NCI-H526 treated with DMSO at 0.1 percent for 48 hours (cell line): Measurements from ENCODE around the gene NKAIN1.

Experiments
- DNase-seq: peaks from one replicate; lab custom pipeline; 2025; lab: John Stamatoyannopoulos, UW

NKAIN1 gene

GRCh38 chr1:31232689-31233088 is 7.0 kb downstream of the NKAIN1 start:
- DNase-seq = no peak

DNA sequence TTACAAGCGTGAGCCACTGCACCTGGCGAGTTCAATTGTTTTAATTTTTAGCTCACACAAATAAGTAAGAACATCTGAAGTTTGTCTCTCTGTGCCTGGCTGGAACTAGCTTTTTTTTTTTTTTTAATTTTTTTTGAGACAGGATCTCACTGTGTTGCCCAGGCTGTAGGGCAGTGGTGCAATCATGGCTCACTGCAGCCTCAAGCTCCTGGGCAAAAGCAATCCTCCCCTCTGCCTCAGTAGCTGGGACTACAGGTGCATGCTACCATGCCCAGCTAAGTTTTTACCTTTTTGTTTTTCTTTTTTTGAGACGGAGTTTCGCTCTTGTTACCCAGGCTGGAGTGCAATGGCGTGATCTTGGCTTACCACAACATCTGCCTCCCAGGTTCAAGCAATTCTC is 7.9 kb downstream of the NKAIN1 start:
- no peak for DNase-seq

DNA sequence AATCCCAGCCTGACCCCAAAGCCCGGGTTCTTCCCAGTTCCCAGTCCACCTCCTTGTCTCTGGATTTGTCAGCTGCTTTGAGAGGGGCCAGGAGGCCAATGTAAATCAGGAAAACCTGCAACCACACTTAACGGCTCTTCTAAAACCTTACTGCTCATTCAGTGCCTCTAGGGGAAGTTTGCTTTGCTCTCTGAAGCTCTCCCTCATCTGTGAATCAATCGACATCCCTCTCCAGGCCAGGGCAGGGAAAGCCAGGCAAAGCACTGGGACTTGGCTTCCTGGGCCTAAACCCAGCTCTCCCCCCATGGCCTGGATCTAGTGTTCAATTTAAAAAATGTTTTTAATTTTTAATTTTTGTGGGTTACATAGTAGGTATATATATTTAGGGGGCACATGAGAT is 9.3 kb downstream of the NKAIN1 start:
- DNase-seq = no peak

DNA sequence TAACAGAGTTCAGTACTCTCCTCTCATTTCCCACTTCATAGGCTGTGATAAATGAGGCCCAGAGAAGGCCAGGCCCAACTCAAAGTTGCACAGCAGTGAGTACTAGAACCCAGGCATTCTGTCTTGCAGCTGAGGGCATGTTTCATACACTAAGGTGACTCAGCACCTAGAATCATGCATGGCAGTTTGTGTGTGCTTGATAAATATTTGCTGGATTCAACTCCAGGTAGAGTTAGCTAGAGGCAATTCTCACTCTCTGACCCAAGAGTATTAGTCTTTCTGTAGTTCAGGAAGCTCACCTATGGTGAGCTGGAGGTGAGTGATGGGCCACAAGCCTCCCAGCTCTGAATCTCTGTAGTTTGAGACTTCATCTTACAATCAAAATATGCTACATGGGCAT is 10.7 kb downstream of the NKAIN1 start:
- no peak for DNase-seq

GRCh38 chr1:31227891-31228568 is 11.7 kb downstream of the NKAIN1 start:
- peak; percentile 40 for DNase-seq

- DNase-seq = no peak
These were observed 15.6 kb downstream of the NKAIN1 start for GRCh38 chr1:31224068-31224467.

DNA sequence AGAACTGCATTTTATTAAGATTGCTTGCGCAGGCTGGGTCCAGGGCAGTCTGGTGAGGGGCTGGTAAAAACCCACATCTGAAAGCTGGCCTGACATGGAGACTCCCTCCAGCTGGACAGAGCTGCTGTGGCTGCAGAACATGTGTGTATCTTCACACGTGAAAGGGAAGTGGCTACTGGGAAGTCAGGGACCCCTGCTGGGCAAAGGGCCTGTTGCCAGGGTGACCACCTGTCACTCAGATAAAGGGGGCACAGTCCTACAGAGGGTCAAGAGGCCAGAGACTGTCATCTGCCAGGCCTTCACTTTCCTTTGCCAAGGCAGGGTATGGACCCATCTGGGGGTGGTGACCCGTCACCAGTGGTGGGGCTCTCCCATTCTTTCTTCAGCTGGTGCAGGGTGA is 17.5 kb downstream of the NKAIN1 start:
- no peak for DNase-seq

DNA sequence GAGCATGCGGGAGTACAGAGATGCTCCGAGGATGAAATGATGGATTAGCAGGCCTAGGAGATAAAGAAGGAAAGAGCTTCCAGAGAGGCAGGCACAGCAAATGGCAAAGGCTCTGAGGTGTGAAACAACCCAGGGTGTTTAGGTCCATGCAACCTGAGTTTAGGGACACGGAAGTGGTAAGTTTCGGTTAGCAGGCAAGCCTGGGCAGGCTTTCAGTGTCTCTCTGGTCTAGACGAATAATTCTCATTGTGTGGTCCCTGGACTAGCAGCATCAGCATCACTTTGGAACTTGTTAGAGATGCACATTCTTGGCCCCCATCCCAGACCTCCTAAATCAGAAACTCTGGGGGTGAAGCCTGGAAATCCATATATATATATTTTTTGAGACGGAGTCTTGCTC is 18.6 kb downstream of the NKAIN1 start:
- no peak for DNase-seq

GRCh38 chr1:31219489-31219888 is 20.2 kb downstream of the NKAIN1 start:
- DNase-seq = no peak

GRCh38 chr1:31218705-31219104 is 21.0 kb downstream of the NKAIN1 start:
- DNase-seq = no peak

DNA sequence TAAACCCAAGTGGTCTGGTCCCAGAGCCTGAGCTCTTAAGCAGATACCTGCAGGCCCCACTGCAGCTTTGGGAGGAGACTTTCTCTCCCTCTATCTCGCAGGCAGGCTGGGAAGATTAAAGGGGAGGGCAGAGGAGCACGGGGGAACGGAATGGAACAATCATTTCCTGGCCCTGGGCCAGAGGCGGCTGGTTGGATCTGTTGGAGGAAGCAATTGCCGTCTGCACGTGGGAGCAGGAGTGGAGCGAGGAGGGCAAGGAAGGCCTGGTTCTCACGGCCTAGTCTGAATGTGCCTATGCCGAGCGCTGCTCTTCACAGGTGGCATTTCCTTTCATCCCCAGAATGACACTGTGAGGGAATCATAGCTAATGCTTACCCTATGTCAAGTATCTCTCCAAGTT is 23.7 kb downstream of the NKAIN1 start:
- peak; percentile 83 for DNase-seq

DNA sequence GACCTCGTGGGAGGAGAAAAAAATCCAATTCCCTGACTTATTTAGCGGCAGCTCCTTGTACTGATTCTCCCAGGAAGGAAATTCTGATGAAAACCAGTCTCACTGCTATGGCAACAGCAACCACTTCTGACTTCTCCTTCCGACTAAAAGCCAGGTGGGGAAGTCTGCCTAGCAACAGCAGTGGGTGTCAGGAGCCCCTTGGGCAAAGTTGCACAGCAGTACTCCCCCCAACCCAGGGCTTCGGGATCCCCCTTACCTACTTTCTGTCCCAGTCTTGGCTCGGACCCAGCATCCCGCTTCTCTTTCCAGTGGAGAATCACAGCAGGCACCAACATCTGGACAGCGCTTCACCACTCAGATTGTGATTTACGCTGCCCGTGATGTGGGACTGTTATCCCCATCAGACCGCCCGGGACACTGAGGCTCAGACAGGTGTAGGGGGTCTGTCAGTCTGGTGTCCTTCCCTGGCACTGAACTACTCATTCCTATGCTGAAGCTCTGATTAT is 24.6 kb downstream of the NKAIN1 start:
- no peak for DNase-seq

- DNase-seq = no peak
These were observed 25.2 kb downstream of the NKAIN1 start for GRCh38 chr1:31214316-31215064.

DNA sequence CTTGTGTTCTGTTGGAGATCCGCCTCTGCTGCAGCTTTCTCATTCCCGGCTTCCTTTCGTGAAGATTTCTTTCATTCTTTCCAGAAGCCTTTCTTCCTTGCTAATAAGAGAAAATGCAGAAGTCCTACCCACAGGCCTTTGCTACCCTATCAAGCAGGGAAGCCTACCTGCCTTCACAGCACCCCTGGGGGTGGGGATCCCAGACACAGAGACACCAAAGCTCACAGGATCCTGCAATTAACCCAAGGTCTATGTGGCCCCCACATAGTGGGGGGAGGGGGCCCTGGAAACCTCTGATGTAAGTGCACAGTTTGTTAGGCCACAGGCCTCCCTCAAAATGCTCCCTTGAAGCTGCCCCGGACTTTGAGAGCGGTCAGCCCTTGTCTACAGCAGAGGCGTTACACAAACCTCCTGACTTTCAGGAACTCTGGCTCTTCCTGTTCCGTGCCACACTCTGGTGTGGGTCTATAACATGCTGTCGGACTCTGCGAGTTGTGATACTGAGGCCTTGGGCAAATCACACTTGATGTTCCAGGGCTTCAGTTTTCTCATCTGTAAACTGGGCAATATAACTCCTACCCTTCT is 31.2 kb downstream of the NKAIN1 start:
- DNase-seq = no peak

DNA sequence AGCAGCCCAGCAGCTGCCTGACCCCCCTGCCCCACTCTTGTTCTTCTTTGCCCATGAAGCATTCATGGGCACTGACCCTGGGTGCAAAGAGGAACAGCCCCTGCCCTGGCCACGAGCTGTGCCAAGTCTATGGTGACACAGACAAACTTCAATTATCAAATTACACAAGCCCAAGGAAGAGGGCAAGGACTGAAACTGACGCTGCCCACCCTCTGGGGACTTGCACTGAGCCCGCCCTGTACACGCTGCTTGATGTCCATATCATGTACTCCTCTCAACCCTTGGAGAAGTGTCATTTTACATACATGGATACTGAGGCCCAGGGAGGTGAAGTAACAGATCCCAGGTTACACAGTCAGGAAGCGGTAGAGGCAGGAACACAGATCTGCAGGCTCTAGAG is 32.1 kb downstream of the NKAIN1 start:
- no peak for DNase-seq

GRCh38 chr1:31207046-31207445 is 32.6 kb downstream of the NKAIN1 start:
- no peak for DNase-seq

- DNase-seq = no peak
These were observed 36.5 kb downstream of the NKAIN1 start for GRCh38 chr1:31203215-31203614.

- DNase-seq = peak; percentile 38
These were observed 37.7 kb downstream of the NKAIN1 start for GRCh38 chr1:31201931-31202360.

GRCh38 chr1:31199949-31200348 is 39.7 kb downstream of the NKAIN1 start:
- no peak for DNase-seq

DNA sequence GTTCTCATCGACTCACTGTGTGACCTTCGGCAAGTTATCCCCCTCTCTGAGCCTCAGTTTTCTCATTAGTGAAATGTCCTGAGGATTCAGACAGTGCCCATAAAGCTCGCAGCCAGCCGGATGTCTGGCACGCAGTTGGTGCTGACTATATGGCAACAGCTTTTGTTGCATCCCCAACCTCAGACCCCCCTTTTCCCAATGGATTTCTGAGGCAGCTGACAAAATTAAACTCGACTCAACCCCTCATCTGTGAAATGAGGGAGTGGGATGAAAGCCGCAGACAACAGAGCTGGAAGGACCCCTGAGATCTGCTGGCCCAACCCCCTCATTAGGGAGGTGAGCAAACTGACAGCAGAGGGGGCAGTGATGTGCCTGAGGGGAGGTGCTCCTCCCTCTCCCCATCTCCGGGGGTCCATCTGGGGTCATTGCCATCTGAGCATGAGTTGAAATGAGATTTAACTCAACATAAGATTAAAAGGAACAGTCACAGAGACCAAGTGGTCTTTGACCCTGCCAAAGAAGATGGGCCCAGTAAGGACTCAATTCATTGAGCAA is 40.4 kb downstream of the NKAIN1 start:
- DNase-seq = no peak

GRCh38 chr1:31198600-31198999 is 41.1 kb downstream of the NKAIN1 start:
- DNase-seq = no peak

DNA sequence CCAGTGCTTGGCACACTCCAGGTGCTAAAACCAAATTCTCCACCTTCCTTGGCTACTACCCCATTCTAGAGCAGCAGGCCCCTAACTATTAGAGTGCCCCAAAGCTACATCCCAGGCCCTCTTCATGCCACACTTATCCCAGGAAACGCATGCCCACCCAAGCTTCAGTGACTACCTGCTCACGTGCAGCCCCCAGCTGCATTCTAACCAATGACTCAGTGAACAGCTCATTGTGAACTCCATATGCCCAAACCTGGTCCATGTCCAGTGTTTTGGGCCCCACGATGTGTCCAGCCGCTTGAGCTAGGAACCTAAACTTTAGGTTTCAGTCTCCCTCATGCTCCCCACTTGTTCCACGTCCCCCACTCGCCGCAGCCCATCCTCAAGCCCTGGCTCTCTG is 41.5 kb downstream of the NKAIN1 start:
- DNase-seq = no peak

DNA sequence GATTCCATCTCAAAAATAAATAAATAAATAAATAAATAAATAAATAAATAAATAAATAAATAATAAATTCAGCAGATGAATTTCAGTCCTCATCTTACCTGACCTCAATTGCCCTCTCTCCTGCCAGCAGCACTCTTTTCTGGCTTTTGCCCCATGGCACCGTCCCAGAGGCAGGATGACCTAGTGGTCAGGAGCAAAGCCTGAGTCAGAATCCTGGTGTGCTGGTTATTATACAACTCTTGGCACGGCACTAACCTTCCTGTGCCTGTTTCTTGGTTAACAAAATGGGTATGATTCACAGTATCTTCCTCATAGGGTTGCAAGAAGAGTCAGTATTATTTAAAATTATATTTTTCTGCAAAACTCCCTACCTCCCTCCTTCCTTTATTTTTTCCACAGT is 43.0 kb downstream of the NKAIN1 start:
- no peak for DNase-seq
